ENCODE data around the gene ACVRL1. TPM values are rescaled to one million over a fixed set of nuclear protein-coding genes. Genes with fewer than 3 reads are reported as not detected.

Gene ACVRL1
- total and polyA plus RNA-seq, 9 of the 15 experiments (the other 6 are each of a cell fraction or from before 2014, with no cell fraction given): 0.07 to 1.4 (median 0.30) TPM

GRCh38 chr12:51884676-51885229, 22.6 kb upstream of the ACVRL1 start (continued):
- TF ChIP-seq ZBTB40 (IDR thresholded peaks at IDR 0.05): no peak
- no peak for TF ChIP-seq ZBTB40 (CRISPR knock-in tag; IDR thresholded peaks at IDR 0.05)
- TF ChIP-seq ZNF436 (CRISPR knock-in tag; IDR thresholded peaks at IDR 0.05): no peak
- peak; percentile 82 for TF ChIP-seq E2F3 (CRISPR knock-in tag; IDR thresholded peaks at IDR 0.05)
- peak; percentile 99 for TF ChIP-seq DPF2 (IDR thresholded peaks at IDR 0.05)
- peak; percentile 61; the same call in 1 of the 2 replicates for TF ChIP-seq SREBF1 (IDR thresholded peaks at IDR 0.05; ENCODE audit: borderline replicate concordance, low read depth, low read length)
- TF ChIP-seq GTF2F1 (IDR thresholded peaks at IDR 0.05; ENCODE audit: low read depth, low read length): no peak
- peak; percentile 96 for TF ChIP-seq MAFG (tag; conservative IDR thresholded peaks at IDR 0.05)
- TF ChIP-seq CBFA2T2 (conservative IDR thresholded peaks at IDR 0.05): peak; percentile 94
- peak; percentile 82 for TF ChIP-seq E2F1 (CRISPR knock-in tag; IDR thresholded peaks at IDR 0.05)
- TF ChIP-seq NFATC3 (IDR thresholded peaks at IDR 0.05): no peak
- peak; percentile 55 for TF ChIP-seq HES1 (IDR thresholded peaks at IDR 0.05; ENCODE audit: low read depth)
- TF ChIP-seq TOE1 (IDR thresholded peaks at IDR 0.05; ENCODE audit: borderline replicate concordance): peak; percentile 97
- no peak for TF ChIP-seq TOE1 (CRISPR knock-in tag; IDR thresholded peaks at IDR 0.05; ENCODE audit: borderline replicate concordance, low read depth)
- TF ChIP-seq RBM22 (IDR thresholded peaks at IDR 0.05; ENCODE audit: low read depth, low read length, poor library complexity, severe bottlenecking): no peak
- TF ChIP-seq LEF1 (IDR thresholded peaks at IDR 0.05): peak; percentile 90
- no peak for TF ChIP-seq ATF2 (CRISPR knock-in tag; IDR thresholded peaks at IDR 0.05)
